ENCODE data around the gene HELZ. TPM values are rescaled to one million over a fixed set of nuclear protein-coding genes. Genes with fewer than 3 reads are reported as not detected.
"Not testable (repeated sequence)": the region's sequence is repeated elsewhere in the genome, so short reads cannot be mapped to it uniquely, and the experiment has no call there.

Gene HELZ
- total RNA-seq, 1 donor from 2014 or later, result 65.8 TPM

GRCh38 chr17:67157732-67158639 is 87.0 kb downstream of the HELZ start:
- H3K36me3 Mint-ChIP-seq (ENCODE audit: low read depth), result peaks cover 38% of the 10 kb centered on the region
- H3K4me3 Mint-ChIP-seq, result peak overlapping the region; percentile 20
- H3K9me3 Mint-ChIP-seq, result peaks cover 5% of the 10 kb centered on the region
- intact Hi-C loops (cut with micrococcal nuclease), result no loop called here
- no peaks in the 10 kb centered on the region for H3K27me3 Mint-ChIP-seq (ENCODE audit: insufficient read depth)
- no peak for DNase-seq (ENCODE audit: low spot score)
- H3K27ac Mint-ChIP-seq, result peak overlapping the region; percentile 68
- peaks cover 22% of the 10 kb centered on the region for H3K4me1 Mint-ChIP-seq (ENCODE audit: low read depth)

GRCh38 chr17:67156269-67157199 is 88.5 kb downstream of the HELZ start:
- intact Hi-C loops (cut with micrococcal nuclease), result no loop called here
- Mint-ChIP-seq H3K9me3 (peaks cover 5% of the 10 kb centered on the region), H3K4me3 (no peak overlapping the region), H3K36me3 (ENCODE audit: low read depth) (peaks cover 36% of the 10 kb centered on the region), H3K27ac (no peak overlapping the region), H3K4me1 (ENCODE audit: low read depth) (peaks cover 25% of the 10 kb centered on the region), H3K27me3 (ENCODE audit: insufficient read depth) (no peaks in the 10 kb centered on the region)
- no peak for DNase-seq (ENCODE audit: low spot score)

GRCh38 chr17:67152824-67153223 is 92.2 kb downstream of the HELZ start:
- Mint-ChIP-seq H3K4me3 (no peak overlapping the region), H3K27ac (no peak overlapping the region), H3K9me3 (peaks cover 3% of the 10 kb centered on the region), H3K27me3 (ENCODE audit: insufficient read depth) (no peaks in the 10 kb centered on the region), H3K4me1 (ENCODE audit: low read depth) (peaks cover 16% of the 10 kb centered on the region), H3K36me3 (ENCODE audit: low read depth) (peaks cover 37% of the 10 kb centered on the region)
- no peak for DNase-seq (ENCODE audit: low spot score)
- intact Hi-C loops (cut with micrococcal nuclease), result no loop called here

- intact Hi-C loops (cut with micrococcal nuclease), result no loop called here
- no peak overlapping the region for H3K4me3 Mint-ChIP-seq
- no peak for DNase-seq (ENCODE audit: low spot score)
- H3K27ac Mint-ChIP-seq, result no peak overlapping the region
- H3K9me3 Mint-ChIP-seq, result no peaks in the 10 kb centered on the region
- peaks cover 35% of the 10 kb centered on the region for H3K36me3 Mint-ChIP-seq (ENCODE audit: low read depth)
- no peaks in the 10 kb centered on the region for H3K27me3 Mint-ChIP-seq (ENCODE audit: insufficient read depth)
- peaks cover 10% of the 10 kb centered on the region for H3K4me1 Mint-ChIP-seq (ENCODE audit: low read depth)
These were observed 93.3 kb downstream of the HELZ start for GRCh38 chr17:67151717-67152116.

- no peak overlapping the region for H3K4me3 Mint-ChIP-seq
- intact Hi-C loops (cut with micrococcal nuclease), result no loop called here
- no peaks in the 10 kb centered on the region for H3K27me3 Mint-ChIP-seq (ENCODE audit: insufficient read depth)
- H3K36me3 Mint-ChIP-seq (ENCODE audit: low read depth), result peaks cover 32% of the 10 kb centered on the region
- no peaks in the 10 kb centered on the region for H3K9me3 Mint-ChIP-seq
- no peak overlapping the region for H3K27ac Mint-ChIP-seq
- no peak for DNase-seq (ENCODE audit: low spot score)
- H3K4me1 Mint-ChIP-seq (ENCODE audit: low read depth), result peaks cover 5% of the 10 kb centered on the region
These were observed 94.2 kb downstream of the HELZ start for GRCh38 chr17:67150826-67151225.

- H3K4me3 Mint-ChIP-seq, result no peak overlapping the region
- peaks cover 41% of the 10 kb centered on the region for H3K36me3 Mint-ChIP-seq (ENCODE audit: low read depth)
- no peak overlapping the region for H3K27ac Mint-ChIP-seq
These were observed 96.6 kb downstream of the HELZ start for GRCh38 chr17:67148352-67148751.

GRCh38 chr17:67145183-67145805 is 99.7 kb downstream of the HELZ start:
- no peaks in the 10 kb centered on the region for H3K9me3 Mint-ChIP-seq
- no peak overlapping the region for H3K27ac Mint-ChIP-seq
- no peaks in the 10 kb centered on the region for H3K27me3 Mint-ChIP-seq (ENCODE audit: insufficient read depth)
- H3K4me1 Mint-ChIP-seq (ENCODE audit: low read depth), result peaks cover 6% of the 10 kb centered on the region
- intact Hi-C loops (cut with micrococcal nuclease), result no loop called here
- peaks cover 51% of the 10 kb centered on the region for H3K36me3 Mint-ChIP-seq (ENCODE audit: low read depth)
- H3K4me3 Mint-ChIP-seq, result no peak overlapping the region
- DNase-seq (ENCODE audit: low spot score), result no peak

More at GRCh38 chr17:67148352-67148751, 96.6 kb downstream of the HELZ start:
- Mint-ChIP-seq H3K4me1 (ENCODE audit: low read depth) (peaks cover 5% of the 10 kb centered on the region), H3K27me3 (ENCODE audit: insufficient read depth) (no peaks in the 10 kb centered on the region), H3K9me3 (no peaks in the 10 kb centered on the region)
- no peak for DNase-seq (ENCODE audit: low spot score)
- intact Hi-C loops (cut with micrococcal nuclease), result no loop called here

- intact Hi-C loops (cut with micrococcal nuclease), result no loop called here
- Mint-ChIP-seq H3K9me3 (no peaks in the 10 kb centered on the region), H3K36me3 (ENCODE audit: low read depth) (peaks cover 44% of the 10 kb centered on the region), H3K4me3 (no peak overlapping the region), H3K27me3 (ENCODE audit: insufficient read depth) (no peaks in the 10 kb centered on the region), H3K4me1 (ENCODE audit: low read depth) (peaks cover 26% of the 10 kb centered on the region), H3K27ac (no peak overlapping the region)
- no peak for DNase-seq (ENCODE audit: low spot score)
These were observed 101.7 kb downstream of the HELZ start for GRCh38 chr17:67143318-67143717.

- Mint-ChIP-seq H3K4me1 (ENCODE audit: low read depth) (peaks cover 33% of the 10 kb centered on the region), H3K36me3 (ENCODE audit: low read depth) (peaks cover 41% of the 10 kb centered on the region)
- intact Hi-C loops (cut with micrococcal nuclease); H3K27me3 Mint-ChIP-seq (ENCODE audit: insufficient read depth); H3K27ac Mint-ChIP-seq; H3K4me3 Mint-ChIP-seq; DNase-seq (ENCODE audit: low spot score); H3K9me3 Mint-ChIP-seq: not testable (repeated sequence)
These were observed 103.0 kb downstream of the HELZ start for GRCh38 chr17:67142030-67142429.

GRCh38 chr17:67139784-67140665 is 105.0 kb downstream of the HELZ start:
- peaks cover 33% of the 10 kb centered on the region for H3K4me1 Mint-ChIP-seq (ENCODE audit: low read depth)
- no peaks in the 10 kb centered on the region for H3K27me3 Mint-ChIP-seq (ENCODE audit: insufficient read depth)
- peaks cover 42% of the 10 kb centered on the region for H3K36me3 Mint-ChIP-seq (ENCODE audit: low read depth)
- no peaks in the 10 kb centered on the region for H3K9me3 Mint-ChIP-seq
- no peak overlapping the region for H3K27ac Mint-ChIP-seq
- H3K4me3 Mint-ChIP-seq, result no peak overlapping the region
- DNase-seq (ENCODE audit: low spot score), result no peak
- intact Hi-C loops (cut with micrococcal nuclease), result no loop called here

- Mint-ChIP-seq H3K4me1 (ENCODE audit: low read depth) (peaks cover 33% of the 10 kb centered on the region), H3K4me3 (no peak overlapping the region), H3K9me3 (no peaks in the 10 kb centered on the region), H3K27me3 (ENCODE audit: insufficient read depth) (no peaks in the 10 kb centered on the region), H3K27ac (peak overlapping the region; percentile 18), H3K36me3 (ENCODE audit: low read depth) (peaks cover 41% of the 10 kb centered on the region)
- intact Hi-C loops (cut with micrococcal nuclease), result no loop called here
- DNase-seq (ENCODE audit: low spot score), result no peak
These were observed 105.7 kb downstream of the HELZ start for GRCh38 chr17:67139289-67139688.

- Mint-ChIP-seq H3K27me3 (ENCODE audit: insufficient read depth) (no peaks in the 10 kb centered on the region), H3K4me1 (ENCODE audit: low read depth) (peaks cover 33% of the 10 kb centered on the region), H3K36me3 (ENCODE audit: low read depth) (peaks cover 39% of the 10 kb centered on the region), H3K27ac (no peak overlapping the region), H3K9me3 (no peaks in the 10 kb centered on the region), H3K4me3 (no peak overlapping the region)
- intact Hi-C loops (cut with micrococcal nuclease), result no loop called here
- DNase-seq (ENCODE audit: low spot score), result no peak
These were observed 106.6 kb downstream of the HELZ start for GRCh38 chr17:67138392-67138791.

All from activated T-helper 1 cell treated with anti-CD3 and anti-CD28 coated beads, Interleukin-12 subunit alpha, Interleukin-12 subunit beta, Interleukin-2, Interleukin-4 antibody, amounts not matched to agents 30 ng/mL and 10 ng/mL and 1 ng/mL, durations not matched to agents 14 hours and 24 hours and 36 hours (primary cell).